ENCODE results near the gene OGFR.

- TF ChIP-seq CTCF (IDR thresholded peaks at IDR 0.05) (no peak), POLR2A (IDR thresholded peaks at IDR 0.05) (no peak)
Measured at GRCh38 chr20:62759981-62760431, 44.6 kb upstream of the OGFR start.

Measured in prostate gland (tissue), 2 donors.